ENCODE results near the gene ANKRD11.
A peak's percentile ranks its signal among the peaks of the same experiment; 100 is the strongest.

ANKRD11 gene

GRCh38 chr16:89369266-89369895 lies 121.0 kb downstream of the ANKRD11 start:
- H2AFZ ChIP-seq (ENCODE audit: low read length): no peak overlapping the region
- H3K4me2 ChIP-seq (ENCODE audit: insufficient read depth, low read length, poor library complexity, severe bottlenecking): no peak overlapping the region
- peak overlapping the region; percentile 71 for H3K23ac ChIP-seq (ENCODE audit: low read depth, low read length, poor library complexity)
- H3K36me3 ChIP-seq (replicated peaks in 1 of 2; ENCODE audit: control insufficient read depth in 2 of 2, insufficient read depth in 2 of 2, low read length in 2 of 2): peaks cover 2 to 49% of the 10 kb centered on the region in 2 donors
- H2BK12ac ChIP-seq (ENCODE audit: low read length): no peak overlapping the region
- H3K4me3 ChIP-seq (ENCODE audit: low read length in 2 of 2): no peak overlapping the region
- peaks cover 58% of the 10 kb centered on the region for H3K79me1 ChIP-seq (ENCODE audit: low read depth, low read length)
- H4K91ac ChIP-seq (ENCODE audit: low read depth, low read length, poor library complexity): no peak overlapping the region
- H2BK120ac ChIP-seq (ENCODE audit: low read depth, low read length): no peak overlapping the region
- H3K14ac ChIP-seq (ENCODE audit: low read length): no peak overlapping the region
- no peak for DNase-seq (ENCODE audit: low spot score)
- WGBS, 2 donors (ENCODE audit: extremely low coverage in 2 of 2, insufficient read length in 2 of 2, insufficient replicate concordance in 1 of 2): no CpG with 5 or more reads among the region's 17 CpGs
- H3K9me3 ChIP-seq (replicated peaks in 1 of 2; ENCODE audit: control insufficient read depth in 2 of 2, insufficient read depth in 1 of 2, low read depth in 1 of 2, low read length in 2 of 2): peaks cover 0 to 1% of the 10 kb centered on the region in 2 donors
- H2BK5ac ChIP-seq (ENCODE audit: low read length): no peak overlapping the region
- no peak overlapping the region for H3K4ac ChIP-seq (ENCODE audit: low read length)
- no peak overlapping the region for H2AK5ac ChIP-seq (ENCODE audit: low read depth, low read length)
- peak overlapping the region; percentile 12 for H3K18ac ChIP-seq (ENCODE audit: low read length)
- H4K8ac ChIP-seq (ENCODE audit: low read depth, low read length): no peak overlapping the region
- H3K27me3 ChIP-seq (ENCODE audit: control insufficient read depth in 3 of 3, insufficient read depth in 3 of 3, low read depth in 1 of 3, low read length in 3 of 3): no peaks in the 10 kb centered on the region
- H3K27ac ChIP-seq (replicated peaks; ENCODE audit: low read length): no peak overlapping the region
- peak overlapping the region; percentile 33 for H3K9ac ChIP-seq (ENCODE audit: low read depth, low read length, poor library complexity)
- peaks cover 0 to 22% of the 10 kb centered on the region in 2 donors for H3K4me1 ChIP-seq (ENCODE audit: control insufficient read depth in 2 of 2, insufficient read depth in 1 of 2, low read depth in 1 of 2, low read length in 2 of 2)
- H2BK15ac ChIP-seq (ENCODE audit: low read length): no peak overlapping the region

DNA sequence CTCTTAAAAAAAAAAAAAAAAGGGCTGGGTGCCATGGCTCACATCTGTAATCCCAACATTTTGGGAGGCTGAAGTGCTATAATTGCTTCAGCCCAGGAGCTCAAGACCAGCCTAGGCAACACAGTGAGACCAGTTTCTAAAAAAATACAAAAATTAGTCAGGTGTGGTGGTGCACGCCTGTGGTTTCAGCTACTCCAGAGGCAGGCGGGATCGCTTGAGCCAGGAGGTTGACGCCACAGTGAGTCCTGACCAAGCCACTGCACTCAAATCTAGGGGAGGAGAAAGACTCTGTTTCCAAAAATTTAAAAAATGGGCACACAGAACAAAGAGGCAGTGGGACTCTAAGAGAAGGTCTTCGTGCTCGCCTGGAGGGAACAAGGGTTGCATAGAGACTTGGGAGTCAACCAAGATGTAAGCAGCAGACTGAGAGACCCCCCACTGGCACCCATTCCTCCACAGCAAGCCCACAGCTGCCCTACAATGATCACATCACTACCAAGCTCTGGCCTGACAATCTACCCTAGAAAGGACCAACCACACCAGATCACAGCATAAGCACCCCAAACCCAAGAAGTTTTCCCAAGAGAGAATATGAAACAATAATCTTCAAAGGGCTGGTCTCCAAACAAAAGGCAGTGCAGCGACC lies 121.6 kb downstream of the ANKRD11 start:
- Histone ChIP-seq H3K9ac (ENCODE audit: low read depth, low read length, poor library complexity) (peak overlapping the region; percentile 33), H3K9me3 (replicated peaks in 1 of 2; ENCODE audit: control insufficient read depth in 2 of 2, insufficient read depth in 1 of 2, low read depth in 1 of 2, low read length in 2 of 2) (peaks cover 0 to 1% of the 10 kb centered on the region in 2 donors), H3K23ac (ENCODE audit: low read depth, low read length, poor library complexity) (no peak overlapping the region), H2BK120ac (ENCODE audit: low read depth, low read length) (no peak overlapping the region), H2AFZ (ENCODE audit: low read length) (no peak overlapping the region), H3K14ac (ENCODE audit: low read length) (no peak overlapping the region), H3K36me3 (replicated peaks in 1 of 2; ENCODE audit: control insufficient read depth in 2 of 2, insufficient read depth in 2 of 2, low read length in 2 of 2) (peaks cover 2 to 49% of the 10 kb centered on the region in 2 donors), H3K79me1 (ENCODE audit: low read depth, low read length) (peaks cover 56% of the 10 kb centered on the region), H3K27ac (replicated peaks; ENCODE audit: low read length) (no peak overlapping the region), H3K4me2 (ENCODE audit: insufficient read depth, low read length, poor library complexity, severe bottlenecking) (no peak overlapping the region), H4K91ac (ENCODE audit: low read depth, low read length, poor library complexity) (no peak overlapping the region), H4K8ac (ENCODE audit: low read depth, low read length) (no peak overlapping the region), H2BK12ac (ENCODE audit: low read length) (no peak overlapping the region), H3K4ac (ENCODE audit: low read length) (no peak overlapping the region), H2BK15ac (ENCODE audit: low read length) (no peak overlapping the region), H3K4me3 (ENCODE audit: low read length in 2 of 2) (no peak overlapping the region), H3K27me3 (ENCODE audit: control insufficient read depth in 3 of 3, insufficient read depth in 3 of 3, low read depth in 1 of 3, low read length in 3 of 3) (no peaks in the 10 kb centered on the region), H3K18ac (ENCODE audit: low read length) (no peak overlapping the region), H3K4me1 (ENCODE audit: control insufficient read depth in 2 of 2, insufficient read depth in 1 of 2, low read depth in 1 of 2, low read length in 2 of 2) (peaks cover 4 to 23% of the 10 kb centered on the region in 2 donors), H2BK5ac (ENCODE audit: low read length) (no peak overlapping the region), H2AK5ac (ENCODE audit: low read depth, low read length) (no peak overlapping the region)
- WGBS, 2 donors (ENCODE audit: extremely low coverage in 2 of 2, insufficient read length in 2 of 2, insufficient replicate concordance in 1 of 2): no CpG with 5 or more reads among the region's 7 CpGs
- no peak for DNase-seq (ENCODE audit: low spot score)

DNA sequence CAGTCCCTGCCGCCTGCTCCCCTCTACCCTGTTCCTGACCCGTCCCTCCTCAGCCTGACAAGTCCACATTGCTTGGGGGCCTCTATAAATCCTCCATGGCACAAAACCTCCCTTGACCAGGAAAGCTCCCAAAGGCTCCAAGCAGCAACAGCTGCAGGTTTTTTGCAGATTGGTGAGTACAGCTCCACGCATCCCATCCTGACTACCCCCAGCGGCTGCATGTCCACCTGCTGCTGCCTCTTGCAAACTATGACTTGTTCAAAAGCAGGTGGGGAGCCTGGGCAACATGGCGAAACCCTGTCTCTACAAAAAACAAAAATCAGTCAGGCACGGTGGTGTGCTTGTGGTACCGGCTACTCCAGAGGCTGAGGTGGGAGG lies 122.8 kb downstream of the ANKRD11 start:
- H3K4me3 ChIP-seq (ENCODE audit: low read length in 2 of 2): no peak overlapping the region
- no peak overlapping the region for H2BK5ac ChIP-seq (ENCODE audit: low read length)
- H3K36me3 ChIP-seq (replicated peaks in 1 of 2; ENCODE audit: control insufficient read depth in 2 of 2, insufficient read depth in 2 of 2, low read length in 2 of 2): peaks cover 2 to 38% of the 10 kb centered on the region in 2 donors
- H4K91ac ChIP-seq (ENCODE audit: low read depth, low read length, poor library complexity): no peak overlapping the region
- no peak for DNase-seq (ENCODE audit: low spot score)
- no peak overlapping the region for H2BK15ac ChIP-seq (ENCODE audit: low read length)
- H2AFZ ChIP-seq (ENCODE audit: low read length): no peak overlapping the region
- H3K4me1 ChIP-seq (ENCODE audit: control insufficient read depth in 2 of 2, insufficient read depth in 1 of 2, low read depth in 1 of 2, low read length in 2 of 2): peaks cover 4 to 25% of the 10 kb centered on the region in 2 donors
- no peak overlapping the region for H2AK5ac ChIP-seq (ENCODE audit: low read depth, low read length)
- H3K14ac ChIP-seq (ENCODE audit: low read length): peak overlapping the region; percentile 39
- H2BK12ac ChIP-seq (ENCODE audit: low read length): no peak overlapping the region
- H3K9ac ChIP-seq (ENCODE audit: low read depth, low read length, poor library complexity): peak overlapping the region; percentile 12
- H2BK120ac ChIP-seq (ENCODE audit: low read depth, low read length): no peak overlapping the region
- WGBS, 2 donors (ENCODE audit: extremely low coverage in 2 of 2, insufficient read length in 2 of 2, insufficient replicate concordance in 1 of 2): no CpG with 5 or more reads among the region's 7 CpGs
- no peak overlapping the region for H3K4ac ChIP-seq (ENCODE audit: low read length)
- peak overlapping the region; percentile 36 for H3K23ac ChIP-seq (ENCODE audit: low read depth, low read length, poor library complexity)
- H3K27me3 ChIP-seq (ENCODE audit: control insufficient read depth in 3 of 3, insufficient read depth in 3 of 3, low read depth in 1 of 3, low read length in 3 of 3): no peaks in the 10 kb centered on the region
- H3K9me3 ChIP-seq (replicated peaks in 1 of 2; ENCODE audit: control insufficient read depth in 2 of 2, insufficient read depth in 1 of 2, low read depth in 1 of 2, low read length in 2 of 2): peaks cover 0 to 1% of the 10 kb centered on the region in 2 donors
- no peak overlapping the region for H3K4me2 ChIP-seq (ENCODE audit: insufficient read depth, low read length, poor library complexity, severe bottlenecking)
- H3K27ac ChIP-seq (replicated peaks; ENCODE audit: low read length): no peak overlapping the region
- peaks cover 48% of the 10 kb centered on the region for H3K79me1 ChIP-seq (ENCODE audit: low read depth, low read length)
- H4K8ac ChIP-seq (ENCODE audit: low read depth, low read length): peak overlapping the region; percentile 8
- H3K18ac ChIP-seq (ENCODE audit: low read length): peak overlapping the region; percentile 46
